HG03457 (cell line): Measurements from ENCODE around the gene GALNT1.

ENCODE experiments used
- ATAC-seq: cut with Tn5 transposase; IDR thresholded peaks from one replicate; pipeline ENCODE4 v1.9.1; 2021; ENCODE audit warnings: moderate number of reproducible peaks; ENCODE audit not compliant: unreplicated experiment

GALNT1 gene

GRCh38 chr18:35662293-35663062 is 80.9 kb downstream of the GALNT1 start:
- peak; percentile 52 for ATAC-seq

GRCh38 chr18:35671966-35672603 is 90.5 kb downstream of the GALNT1 start:
- no peak for ATAC-seq

GRCh38 chr18:35672897-35673296 is 91.4 kb downstream of the GALNT1 start:
- no peak for ATAC-seq

- no peak for ATAC-seq
Measured at GRCh38 chr18:35673682-35674081, 92.1 kb downstream of the GALNT1 start.

GRCh38 chr18:35680139-35680551 is 98.6 kb downstream of the GALNT1 start:
- no peak for ATAC-seq

- no peak for ATAC-seq
Measured at GRCh38 chr18:35682281-35682867, 100.8 kb downstream of the GALNT1 start.

DNA sequence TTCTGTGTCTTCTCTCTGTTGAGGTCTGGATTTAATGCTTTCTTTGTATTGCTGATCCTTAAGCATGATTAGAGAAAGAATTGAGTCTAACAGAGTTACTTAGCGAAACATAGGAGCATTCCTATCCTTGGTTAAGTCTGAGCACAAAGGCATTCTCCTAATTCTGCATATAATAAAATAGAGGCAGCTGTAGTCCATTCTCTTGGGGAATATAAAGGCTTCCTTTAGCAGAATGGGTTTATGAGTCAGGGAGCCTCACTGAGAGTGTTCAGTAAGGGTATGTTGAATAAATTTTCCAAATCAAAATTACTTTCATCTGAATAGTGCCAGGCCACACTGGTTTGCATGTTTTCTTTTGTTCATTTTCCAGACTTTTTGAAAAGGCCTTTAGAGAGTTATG is 101.5 kb downstream of the GALNT1 start:
- no peak for ATAC-seq

- peak; percentile 73 for ATAC-seq
Measured at GRCh38 chr18:35688757-35689156, 107.2 kb downstream of the GALNT1 start.

DNA sequence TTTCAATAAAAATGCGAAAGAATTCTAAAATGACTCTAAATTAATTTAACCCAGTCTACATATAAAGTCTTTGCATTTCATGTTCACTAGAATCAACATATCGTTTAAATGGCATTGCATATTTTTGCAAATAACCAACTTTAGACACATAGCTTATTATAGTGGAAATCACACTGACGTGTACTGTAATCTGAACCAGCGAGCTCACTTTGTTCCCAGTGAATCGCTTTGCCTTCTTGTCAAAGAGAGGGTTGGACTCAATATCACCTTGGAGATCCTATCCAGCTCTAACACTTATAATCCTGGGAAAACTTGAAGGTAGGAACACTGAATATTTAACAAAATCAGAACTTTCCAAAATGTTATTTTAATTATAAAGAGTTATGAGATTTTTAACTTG is 108.2 kb downstream of the GALNT1 start:
- no peak for ATAC-seq

- no peak for ATAC-seq
Measured at GRCh38 chr18:35691625-35692024, 110.1 kb downstream of the GALNT1 start.

DNA sequence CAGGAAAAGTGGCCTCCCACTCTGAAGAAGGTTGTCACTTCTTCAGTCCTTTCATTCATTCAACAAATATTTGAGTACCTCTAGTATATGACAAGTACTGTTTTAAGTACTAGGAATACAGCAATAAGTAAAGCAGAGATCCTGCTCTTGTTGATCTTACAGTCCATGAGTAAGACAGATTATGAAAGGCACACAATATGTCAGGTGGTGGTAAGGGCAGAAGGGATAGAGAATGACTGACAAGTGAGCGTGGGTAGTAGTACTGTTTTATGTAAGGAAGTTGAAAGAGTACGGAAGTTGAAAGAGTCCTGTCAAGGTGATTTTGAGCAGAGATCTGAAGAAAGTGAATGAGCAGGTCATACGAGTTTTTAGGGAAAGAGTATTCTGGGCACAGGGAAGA is 111.3 kb downstream of the GALNT1 start:
- no peak for ATAC-seq

- no peak for ATAC-seq
Measured at GRCh38 chr18:35693829-35694228, 112.3 kb downstream of the GALNT1 start.

- ATAC-seq, result no peak
Measured at GRCh38 chr18:35694808-35695207, 113.3 kb downstream of the GALNT1 start.

GRCh38 chr18:35695384-35695783 is 113.8 kb downstream of the GALNT1 start:
- ATAC-seq, result no peak

DNA sequence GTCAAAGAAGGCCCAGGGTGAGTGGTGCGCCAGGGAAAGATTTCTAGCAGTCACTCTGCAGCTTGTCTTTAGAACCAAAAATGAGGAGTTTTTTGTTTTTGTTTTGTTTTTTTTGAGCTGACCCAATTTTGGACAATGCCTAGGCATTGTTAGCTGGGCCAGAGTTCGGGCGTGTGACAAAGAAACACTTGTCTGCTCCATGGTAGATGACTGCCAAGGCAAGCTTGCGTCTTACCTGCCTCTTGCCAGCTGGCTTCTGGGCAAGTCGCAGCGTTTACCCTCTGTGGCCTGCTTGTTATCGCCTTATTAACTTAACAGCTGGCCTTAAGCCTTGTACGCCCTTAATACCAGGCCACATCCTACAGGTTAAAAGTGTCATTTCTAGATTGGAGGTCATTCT is 114.3 kb downstream of the GALNT1 start:
- ATAC-seq, result no peak

DNA sequence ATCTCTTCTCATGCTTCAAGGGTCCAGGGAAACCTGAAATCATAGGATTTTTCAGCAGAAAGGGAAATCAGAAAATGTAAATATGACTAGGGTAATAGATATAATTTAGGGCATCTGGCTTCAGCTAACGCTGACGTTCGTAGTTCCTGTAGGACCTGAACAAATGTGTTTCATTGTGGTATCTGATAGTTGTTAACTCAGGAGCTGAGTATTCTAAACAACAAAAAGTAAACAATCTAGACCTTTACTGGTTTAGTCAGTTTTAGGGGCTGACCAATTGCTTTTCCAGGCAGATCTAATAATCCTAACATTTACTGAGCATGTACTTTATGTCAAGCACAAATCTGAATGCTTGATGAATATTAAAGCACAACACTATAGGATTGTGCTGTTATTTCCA is 114.8 kb downstream of the GALNT1 start:
- ATAC-seq, result no peak

- no peak for ATAC-seq
Measured at GRCh38 chr18:35697869-35698268, 116.3 kb downstream of the GALNT1 start.

DNA sequence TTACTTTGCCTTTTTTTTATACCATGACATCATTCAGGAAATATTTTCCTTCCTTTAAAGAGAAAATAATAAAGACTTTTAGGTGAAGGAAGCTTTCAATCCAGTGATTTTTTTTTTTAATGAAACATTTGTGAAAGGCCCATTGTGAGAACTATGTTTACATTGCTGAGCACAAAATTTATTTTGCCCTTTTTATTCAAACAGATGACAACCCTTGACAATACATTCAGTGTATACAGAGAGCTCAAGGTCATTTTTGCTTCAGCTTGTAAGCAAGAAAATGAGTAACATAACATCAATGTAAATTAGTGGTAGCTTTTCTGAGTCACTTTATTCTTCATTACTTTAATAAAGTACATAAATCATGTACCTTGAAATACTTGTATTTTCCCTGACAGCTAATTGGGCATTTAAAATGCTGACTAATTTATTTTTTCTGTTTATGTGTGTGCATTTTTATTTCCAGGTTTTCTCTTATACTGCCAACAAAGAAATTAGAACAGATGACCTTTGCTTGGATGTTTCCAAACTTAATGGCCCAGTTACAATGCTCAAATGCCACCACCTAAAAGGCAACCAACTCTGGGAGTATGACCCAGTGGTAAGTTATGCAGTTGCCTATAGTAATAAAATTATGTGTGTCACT is 121.6 kb downstream of the GALNT1 start:
- no peak for ATAC-seq

DNA sequence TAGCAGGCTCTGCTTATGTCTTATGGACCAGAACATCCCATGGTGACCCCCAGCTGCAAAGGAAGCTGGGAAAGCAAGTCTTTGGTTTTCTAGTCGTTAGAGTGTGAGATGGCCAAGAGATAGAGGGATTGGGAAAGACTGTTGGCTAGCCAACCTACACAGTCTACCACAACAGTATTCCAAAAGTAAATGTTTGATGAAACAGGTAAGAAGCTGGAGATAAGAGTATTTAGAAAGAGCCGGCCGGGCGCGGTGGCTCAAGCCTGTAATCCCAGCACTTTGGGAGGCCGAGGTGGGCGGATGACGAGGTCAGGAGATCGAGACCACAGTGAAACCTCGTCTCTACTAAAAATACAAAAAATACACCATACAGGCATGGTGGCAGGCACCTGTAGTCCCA is 124.4 kb downstream of the GALNT1 start:
- no peak for ATAC-seq

DNA sequence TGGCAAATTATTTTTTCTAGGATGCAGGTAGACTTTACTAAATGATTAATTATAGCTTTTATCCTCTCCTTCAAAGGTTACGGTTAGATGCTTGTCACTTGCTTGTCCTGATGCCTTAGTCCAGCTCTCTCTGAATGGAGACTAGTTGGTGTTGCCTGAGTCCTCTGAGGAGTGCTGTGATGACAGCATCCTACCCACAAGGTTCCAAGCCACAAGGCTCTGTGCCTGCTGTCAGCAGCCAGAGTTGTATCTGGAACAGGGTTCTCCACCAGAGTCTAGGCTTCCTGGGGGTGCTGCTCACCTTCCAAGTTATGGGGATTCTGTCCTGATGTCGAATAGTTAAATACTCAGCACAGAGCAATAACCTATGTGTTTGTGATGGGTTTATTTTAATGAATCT is 125.7 kb downstream of the GALNT1 start:
- ATAC-seq, result no peak

DNA sequence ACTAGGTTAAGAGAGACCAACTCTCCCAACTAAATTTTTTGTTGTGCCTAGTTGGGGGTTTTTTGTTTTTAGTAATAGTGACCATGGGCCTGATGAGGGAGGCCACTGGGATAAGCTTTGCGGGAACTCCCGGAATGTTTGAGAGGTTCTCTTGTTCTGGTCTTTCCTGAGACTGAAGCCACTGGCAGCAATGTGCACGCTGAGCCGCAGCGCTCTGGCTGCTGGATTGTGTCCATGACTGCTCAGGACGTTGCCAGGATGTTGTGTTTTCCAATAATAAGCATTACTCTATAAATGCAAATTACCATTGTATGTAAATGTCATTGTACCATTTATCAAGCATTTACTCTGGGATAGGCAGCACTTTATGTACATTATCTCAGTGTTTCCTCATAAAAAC is 126.1 kb downstream of the GALNT1 start:
- ATAC-seq, result no peak

DNA sequence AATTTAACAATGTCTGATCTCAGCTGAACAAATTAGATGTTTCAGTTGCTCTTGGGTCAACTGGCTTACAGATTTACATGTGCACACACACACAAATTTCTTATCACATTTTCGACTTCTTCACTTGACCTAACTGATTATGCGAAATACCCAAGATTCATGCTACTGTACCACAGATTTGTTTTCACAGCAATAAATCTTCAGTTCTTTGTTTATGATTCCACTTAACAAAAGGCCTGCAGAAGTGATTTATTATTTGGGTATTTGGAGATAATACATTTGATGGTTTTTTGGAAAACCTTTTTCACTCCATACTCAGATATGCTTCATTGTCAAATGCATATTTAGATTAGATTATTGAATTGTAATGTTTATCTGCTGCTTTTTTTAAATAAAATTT is 129.0 kb downstream of the GALNT1 start:
- no peak for ATAC-seq
